NCI-H82 (cell line): ENCODE results near the gene TRIM59.
"Not testable (repeated sequence)": the region's sequence is repeated elsewhere in the genome, so short reads cannot be mapped to it uniquely, and the experiment has no call there.

Experiments
- DNase-seq: peaks from one replicate; lab custom pipeline; 2025; lab: John Stamatoyannopoulos, UW

TRIM59 gene

GRCh38 chr3:160454995-160455394, 5.4 kb upstream of the TRIM59 start:
- peak; percentile 90 for DNase-seq

- DNase-seq: not testable (repeated sequence)
Measured at GRCh38 chr3:160452251-160452650, 2.7 kb upstream of the TRIM59 start.

- DNase-seq: no peak
Measured at GRCh38 chr3:160451602-160452001, 2.0 kb upstream of the TRIM59 start.

DNA sequence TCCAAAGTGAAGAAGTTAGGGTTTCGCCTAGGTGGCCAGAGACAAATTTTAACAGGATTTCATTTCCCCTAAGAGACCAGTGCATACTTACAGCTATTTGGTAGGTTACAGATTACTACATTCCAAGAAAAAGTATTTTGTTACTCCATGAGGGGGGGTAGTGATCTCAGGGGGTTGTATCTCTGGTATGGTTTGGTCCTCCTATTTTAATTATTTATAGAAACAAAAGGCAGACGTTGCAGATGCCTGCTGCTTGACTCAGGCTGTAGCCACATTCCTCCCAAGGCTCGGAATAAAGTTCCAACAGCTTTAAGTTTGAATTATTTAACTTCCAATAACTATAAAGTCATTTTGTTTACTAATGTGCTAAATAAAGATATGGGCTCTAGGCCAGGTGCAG, 1.3 kb upstream of the TRIM59 start:
- no peak for DNase-seq

- DNase-seq: no peak
Measured at GRCh38 chr3:160448845-160449635, 546 bp downstream of the TRIM59 start.

DNA sequence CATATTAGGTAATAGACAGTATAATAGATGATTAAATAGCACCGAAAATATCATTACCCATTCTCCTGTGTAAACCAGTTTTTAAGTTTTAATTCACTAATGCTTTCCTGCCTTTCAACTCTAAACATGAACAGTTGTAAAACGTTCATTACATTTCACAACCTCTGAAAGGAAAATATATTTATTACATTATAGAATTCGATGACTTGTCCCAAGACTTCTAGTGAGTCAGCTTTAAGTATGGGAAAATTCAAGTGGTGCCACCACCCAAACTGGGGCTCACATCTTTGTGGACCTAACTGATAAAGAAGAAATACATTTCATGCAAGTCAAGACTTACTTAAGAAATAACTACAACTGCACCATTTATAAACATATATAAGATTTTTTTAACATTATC, 2.0 kb downstream of the TRIM59 start:
- DNase-seq: no peak

DNA sequence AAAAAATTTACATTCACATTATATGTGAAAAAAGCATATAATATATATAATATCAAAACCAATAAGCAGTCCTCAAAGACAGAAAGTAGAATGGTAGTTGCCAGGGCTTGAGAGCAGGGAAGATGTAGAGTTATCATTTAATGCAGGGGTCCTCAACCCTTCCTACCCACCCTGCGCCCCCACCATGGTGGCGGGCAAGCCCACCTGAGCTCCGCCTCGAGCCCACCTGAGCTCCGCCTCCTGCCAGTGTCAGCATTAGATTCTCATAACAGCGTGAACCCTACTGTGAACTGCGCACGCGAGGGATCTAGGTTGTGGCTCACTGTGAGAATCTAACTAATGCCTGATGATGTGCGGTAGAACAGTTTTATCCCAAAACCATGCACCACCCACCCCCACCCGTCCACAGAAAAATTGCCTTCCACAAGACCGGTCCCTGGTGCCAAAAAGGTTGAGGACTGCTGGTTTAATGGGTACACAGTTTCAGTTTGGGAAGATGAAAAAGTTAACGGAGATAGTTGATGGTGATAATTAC, 3.0 kb downstream of the TRIM59 start:
- no peak for DNase-seq

- DNase-seq: no peak
Measured at GRCh38 chr3:160445854-160446253, 3.7 kb downstream of the TRIM59 start.

DNA sequence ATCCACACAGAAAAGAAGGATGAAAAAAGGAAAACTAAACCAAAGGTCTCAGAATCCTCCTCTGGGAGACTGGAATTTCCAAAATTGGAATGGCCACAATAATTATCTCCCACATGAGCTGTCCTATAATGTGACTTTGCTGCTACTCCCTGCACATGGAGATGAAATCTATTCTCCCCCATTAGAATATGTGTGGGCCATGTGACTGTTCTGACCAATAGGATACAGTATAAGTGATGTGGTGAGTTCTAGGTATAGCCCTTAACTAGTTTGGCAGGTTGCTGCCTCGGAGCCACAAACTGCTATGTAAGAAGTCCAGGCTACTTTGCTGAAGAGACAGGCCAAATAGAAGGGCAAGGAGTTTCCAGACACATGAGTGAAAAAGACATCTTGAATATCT, 5.2 kb downstream of the TRIM59 start:
- DNase-seq: no peak

DNA sequence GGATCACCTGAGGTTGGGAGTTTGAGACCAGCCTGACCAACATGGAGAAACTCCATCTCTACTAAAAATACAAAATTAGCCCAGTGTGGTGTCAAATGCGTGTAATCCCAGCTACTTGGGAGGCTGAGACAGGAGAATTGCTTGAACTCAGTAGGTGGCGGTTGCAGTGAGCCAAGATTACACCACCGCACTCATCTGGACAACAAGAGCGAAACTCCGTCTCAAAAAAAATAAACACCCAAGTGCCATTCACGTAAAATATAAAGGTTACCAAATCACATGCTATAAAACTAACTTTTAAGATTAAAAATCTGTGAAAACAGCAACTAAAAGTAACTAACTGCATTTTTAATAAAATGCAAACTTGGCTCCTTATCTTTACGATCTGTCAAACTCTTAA, 8.9 kb downstream of the TRIM59 start:
- no peak for DNase-seq

- no peak for DNase-seq
Measured at GRCh38 chr3:160437083-160437455, 12.5 kb downstream of the TRIM59 start.

GRCh38 chr3:160435747-160436146, 13.8 kb downstream of the TRIM59 start:
- DNase-seq: peak; percentile 23

DNA sequence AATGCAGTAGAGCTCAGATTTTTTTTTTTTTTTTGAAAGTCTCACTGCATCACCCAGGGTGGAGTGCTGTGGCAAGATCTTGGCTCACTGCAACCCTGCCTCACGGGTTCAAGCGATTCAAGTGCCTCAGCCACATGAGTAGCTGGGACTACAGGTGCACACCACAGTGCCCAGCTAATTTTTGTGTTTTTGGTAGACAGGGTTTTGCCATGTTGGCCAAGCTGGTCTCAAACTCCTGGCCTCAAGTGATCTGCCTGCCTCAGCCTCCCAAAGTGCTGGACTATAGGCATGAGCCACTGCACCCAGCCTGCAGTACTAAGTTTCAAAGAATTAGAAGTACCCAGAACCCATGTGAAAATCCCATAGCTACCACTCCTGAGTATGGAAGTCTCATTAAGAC, 14.5 kb downstream of the TRIM59 start:
- DNase-seq: peak; percentile 27

DNA sequence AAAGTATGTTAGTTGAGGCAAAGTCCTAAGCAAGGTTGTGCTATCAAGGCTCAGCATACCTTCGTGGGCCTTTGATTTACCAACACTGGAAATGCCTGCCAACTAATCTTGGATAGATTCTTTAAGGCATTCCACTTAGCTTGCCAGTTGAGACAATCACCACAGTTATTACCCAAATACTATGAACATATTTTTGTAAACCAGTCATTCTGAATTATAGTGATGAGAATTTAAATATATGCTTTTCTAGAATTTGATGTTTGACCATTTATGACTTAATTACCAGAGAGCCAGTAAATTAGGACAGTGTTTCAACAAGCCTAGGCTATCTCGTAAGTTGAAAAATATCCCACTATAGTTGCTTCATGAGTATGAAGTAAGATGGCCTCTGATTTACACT, 15.5 kb downstream of the TRIM59 start:
- no peak for DNase-seq

- no peak for DNase-seq
Measured at GRCh38 chr3:160427832-160428424, 21.7 kb downstream of the TRIM59 start.

DNA sequence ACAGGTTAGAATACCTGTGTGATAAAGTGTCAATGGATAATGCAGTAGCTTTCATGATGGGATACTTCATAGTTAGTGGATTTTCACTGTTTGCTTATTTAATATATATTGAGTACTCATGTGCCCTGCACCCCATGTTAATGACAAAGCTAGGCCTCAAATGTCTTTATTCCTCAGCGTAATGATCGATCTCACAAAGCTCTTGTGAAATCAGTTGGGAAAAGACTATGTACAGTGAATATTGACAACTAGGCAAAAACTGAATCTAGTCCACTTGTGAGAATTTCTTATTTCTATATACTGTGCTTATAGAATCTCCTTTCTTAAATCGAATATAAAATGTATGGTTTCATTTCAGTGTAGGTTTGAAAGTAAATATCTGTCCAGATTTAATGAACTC, 32.3 kb downstream of the TRIM59 start:
- DNase-seq: no peak

- DNase-seq: peak; percentile 91
Measured at GRCh38 chr3:160413613-160414248, 35.9 kb downstream of the TRIM59 start.

GRCh38 chr3:160412477-160412876, 37.1 kb downstream of the TRIM59 start:
- no peak for DNase-seq

DNA sequence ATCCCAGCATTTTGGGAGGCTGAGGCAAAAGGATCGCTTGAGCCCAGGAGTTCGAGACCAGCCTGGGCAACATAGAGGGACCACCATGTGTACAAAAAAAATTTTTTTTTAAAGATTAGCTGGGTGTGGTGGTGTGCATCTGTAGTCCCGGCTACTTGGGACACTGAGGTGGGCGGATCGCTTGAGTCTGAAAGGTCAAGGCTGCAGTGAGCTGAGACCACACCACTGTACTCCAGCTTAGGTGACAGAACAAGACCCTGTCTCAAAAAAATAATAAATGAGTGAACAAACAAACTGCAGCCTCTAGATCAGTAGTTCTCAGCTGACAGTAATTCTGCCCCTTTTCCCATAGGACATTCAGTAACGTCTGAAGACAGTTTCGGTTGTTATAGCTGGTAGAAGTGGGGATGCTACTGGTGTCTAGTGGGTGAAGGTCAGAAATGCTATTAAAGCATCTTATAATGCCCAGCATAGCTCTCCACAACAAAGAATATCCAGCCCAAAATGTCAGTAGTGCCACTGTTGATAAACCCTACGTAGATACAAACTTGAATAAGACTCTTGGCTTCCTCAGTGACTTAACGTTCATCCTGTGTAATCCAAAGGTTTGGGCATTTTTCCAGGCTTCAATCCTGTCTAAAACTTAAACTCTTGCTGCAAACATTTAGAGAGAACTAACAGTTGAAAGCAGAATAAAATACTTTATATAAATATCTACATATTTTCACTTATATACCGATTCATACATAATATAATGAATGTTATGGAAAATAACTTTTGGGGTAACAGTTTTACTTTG, 39.6 kb downstream of the TRIM59 start:
- DNase-seq: no peak

DNA sequence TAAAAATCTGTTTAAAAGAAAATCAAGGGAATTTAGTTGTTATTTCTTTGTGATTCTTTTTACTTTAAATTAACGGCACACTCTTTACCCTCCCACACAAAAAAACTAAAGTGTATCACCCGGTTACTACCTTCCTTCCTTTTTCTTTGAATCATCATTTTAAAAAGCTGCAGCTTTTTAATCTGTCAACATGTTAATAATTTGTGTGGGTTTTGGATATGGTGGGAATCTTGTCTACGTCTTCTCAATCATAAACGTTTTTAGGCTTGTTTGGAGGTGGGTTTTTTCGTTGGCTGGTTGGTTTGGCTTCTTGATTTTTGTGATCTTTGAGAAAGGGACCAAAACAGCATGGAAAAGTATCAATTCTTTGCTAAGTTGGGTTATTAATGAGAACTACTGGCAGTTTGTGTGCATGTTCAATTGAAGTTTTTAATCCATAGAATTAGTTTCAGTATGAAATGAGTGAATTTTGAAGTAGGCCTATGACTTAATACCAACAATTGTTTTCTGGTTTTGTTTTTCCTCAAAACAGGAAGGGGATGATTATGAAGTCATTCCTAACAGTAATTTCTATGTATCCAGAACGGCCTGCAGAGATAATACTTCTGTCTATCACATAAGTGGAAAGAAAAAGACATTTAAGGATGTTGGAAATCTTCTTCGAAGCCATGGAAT, 45.7 kb downstream of the TRIM59 start:
- DNase-seq: no peak

GRCh38 chr3:160403028-160403545, 46.5 kb downstream of the TRIM59 start:
- no peak for DNase-seq
